Lower lobe of right lung (tissue), 2 donors: ENCODE measurements around the gene PCBP3. TPM values are rescaled to one million over a fixed set of nuclear protein-coding genes. Genes with fewer than 3 reads are reported as not detected.

Experiments
- ATAC-seq, 2 donors: fragments of 200-7000 bp; cut with Tn5 transposase; one replicate each; pipeline ENCODE4 v1.9.1; 2020 to 2022; ENCODE audit warnings: mild to moderate bottlenecking in 2 of 2, moderate library complexity in 2 of 2
- DNase-seq: peaks from one replicate; pipeline ENCODE4 v3.0.0-alpha.2; 2020
- H3K27ac ChIP-seq: fragments of 200-600 bp; one replicate; pipeline ENCODE4 v1.8.0; 2022
- H3K27me3 ChIP-seq: fragments of 200-600 bp; one replicate; pipeline ENCODE4 v1.8.0; 2022; ENCODE audit warnings: low read depth
- H3K36me3 ChIP-seq: fragments of 200-600 bp; one replicate; pipeline ENCODE4 v1.8.0; 2022; ENCODE audit warnings: mild to moderate bottlenecking
- H3K4me1 ChIP-seq: fragments of 200-600 bp; one replicate; pipeline ENCODE4 v1.8.0; 2022
- H3K4me3 ChIP-seq: fragments of 200-600 bp; one replicate; pipeline ENCODE4 v1.8.0; 2022; ENCODE audit warnings: mild to moderate bottlenecking
- H3K9me3 ChIP-seq: fragments of 200-600 bp; one replicate; pipeline ENCODE4 v1.8.0; 2022
- CTCF ChIP-seq: fragments of 200-600 bp; IDR thresholded peaks from one replicate; pipeline ENCODE4 v1.8.0; 2022; ENCODE audit warnings: antibody characterized with exemption, mild to moderate bottlenecking
- intact Hi-C: fragments of 100-400 bp; cut with DNase I; formaldehyde crosslinking; loops from one replicate; pipeline ENCODE4 v1.11.0; 2022
- total RNA-seq: library from RNA; stranded (reverse); fragmentation: NEBNext Ultra II Directional; extraction: Animal tissue kit (Norgen Biotek cat#: 25700); gene quantifications from one replicate; pipeline ENCODE4 v1.2.1, GENCODE V29; 2021
- donor health status: DM: no; HTN: yes; CAD: no; lungs with severe emphysema.

Gene PCBP3
- total RNA-seq, 1 donor from 2014 or later = 4.5 TPM

DNA sequence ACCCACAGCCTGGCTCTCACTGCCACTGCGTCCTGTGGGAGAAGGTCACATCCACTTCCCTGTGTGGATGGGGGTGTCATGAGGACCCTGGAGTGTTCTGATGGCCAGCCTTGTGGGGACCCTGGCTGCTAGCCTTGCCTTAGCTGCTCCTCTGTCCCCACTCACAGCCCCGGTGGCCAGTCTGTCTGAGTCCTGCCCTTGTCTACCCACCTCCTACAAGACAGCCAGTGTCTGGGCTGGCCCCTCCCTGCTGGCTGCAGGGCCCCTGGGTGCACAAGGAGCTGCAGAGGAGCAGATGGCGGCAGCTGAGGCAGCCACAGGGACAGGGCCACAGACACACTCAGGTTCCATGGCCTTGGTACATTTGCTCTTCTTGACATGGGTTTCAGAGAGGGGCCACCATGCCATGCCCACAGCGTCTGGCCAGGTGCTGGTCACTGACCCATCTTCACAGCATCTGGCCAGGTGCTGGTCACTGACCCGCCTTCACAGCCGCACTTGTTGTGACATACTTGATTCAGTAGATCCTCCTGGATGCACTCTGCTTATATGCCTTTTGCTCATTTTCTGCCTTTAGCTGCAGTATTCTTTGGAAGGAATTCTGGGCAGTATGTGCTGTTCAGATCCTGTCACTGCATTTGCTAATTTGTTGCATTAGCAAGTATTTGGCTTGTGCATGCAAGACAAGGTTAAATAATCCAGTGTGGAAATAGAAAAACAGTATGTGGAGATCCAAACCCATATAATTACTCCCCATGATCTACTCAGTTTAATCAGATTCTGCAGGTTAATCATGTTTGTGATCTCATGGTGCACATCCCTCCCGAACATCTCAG, 157.8 kb downstream of the PCBP3 start:
- H3K27me3 ChIP-seq = no peaks in the 10 kb centered on the region
- H3K27ac ChIP-seq = no peak overlapping the region
- DNase-seq (peak; percentile 32), ATAC-seq (no peak)
- no peaks in the 10 kb centered on the region for H3K4me1 ChIP-seq
- H3K9me3 ChIP-seq = no peaks in the 10 kb centered on the region
- no peaks in the 10 kb centered on the region for H3K36me3 ChIP-seq
- no peak overlapping the region for H3K4me3 ChIP-seq
- no peak for TF ChIP-seq CTCF
- intact Hi-C loops = no loop called here

DNA sequence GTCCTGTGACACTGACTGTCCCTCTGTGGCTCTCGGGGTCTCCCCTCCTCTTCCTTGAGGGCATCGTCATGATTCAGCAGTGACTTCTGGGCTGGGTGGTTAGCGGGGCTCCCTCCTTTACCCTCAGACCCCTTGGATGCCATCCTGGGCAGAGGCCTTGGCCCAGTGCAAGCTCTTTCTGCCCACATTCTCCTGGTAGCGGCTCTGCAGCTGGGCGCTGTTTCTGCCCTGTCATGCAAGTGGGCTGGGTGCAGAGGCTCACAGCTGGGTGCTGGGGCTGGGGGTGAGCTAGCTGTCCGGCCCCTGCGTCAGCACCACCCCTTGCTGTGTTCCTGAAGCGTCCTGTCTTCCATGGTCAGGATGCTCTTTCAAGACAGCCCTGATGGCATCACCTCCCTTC, 158.5 kb downstream of the PCBP3 start:
- Histone ChIP-seq H3K4me3 (no peak overlapping the region), H3K4me1 (no peaks in the 10 kb centered on the region), H3K36me3 (no peaks in the 10 kb centered on the region), H3K9me3 (no peaks in the 10 kb centered on the region), H3K27me3 (no peaks in the 10 kb centered on the region), H3K27ac (no peak overlapping the region)
- DNase-seq = no peak
- intact Hi-C loops = no loop called here
- no peak for TF ChIP-seq CTCF
- no peak for ATAC-seq

DNA sequence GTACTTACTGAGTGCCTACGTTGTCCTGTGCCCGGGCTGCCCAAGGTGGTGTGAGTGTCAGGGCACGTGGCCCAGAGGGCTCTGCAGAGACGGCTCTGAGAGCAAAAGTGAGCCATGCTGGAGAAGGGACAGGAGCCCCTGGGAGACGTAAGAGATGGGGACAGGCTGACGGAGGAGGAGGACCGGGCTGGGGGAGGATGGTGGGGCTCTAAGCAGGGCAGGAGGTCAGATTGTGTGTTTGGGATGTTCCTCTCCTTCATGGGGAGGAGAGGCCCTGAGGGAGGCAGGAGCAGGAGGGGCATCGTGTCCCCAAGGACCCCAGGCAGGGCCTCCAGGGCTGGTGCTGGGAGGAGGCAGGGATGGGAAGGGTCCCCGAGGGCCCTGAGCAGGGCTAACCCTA, 158.9 kb downstream of the PCBP3 start:
- no peak for ATAC-seq
- intact Hi-C loops = no loop called here

GRCh38 chr21:45802956-45803617, 159.6 kb downstream of the PCBP3 start:
- ATAC-seq (no peak), DNase-seq (no peak)
- no peaks in the 10 kb centered on the region for H3K4me1 ChIP-seq
- no peaks in the 10 kb centered on the region for H3K9me3 ChIP-seq
- H3K4me3 ChIP-seq = no peak overlapping the region
- H3K36me3 ChIP-seq = no peaks in the 10 kb centered on the region
- TF ChIP-seq CTCF = no peak
- H3K27me3 ChIP-seq = no peaks in the 10 kb centered on the region
- intact Hi-C loops = no loop called here
- H3K27ac ChIP-seq = no peak overlapping the region

More for the DNA sequence above, 158.9 kb downstream of the PCBP3 start:
- Histone ChIP-seq H3K27me3 (no peaks in the 10 kb centered on the region), H3K4me3 (no peak overlapping the region), H3K27ac (no peak overlapping the region), H3K36me3 (no peaks in the 10 kb centered on the region), H3K4me1 (no peaks in the 10 kb centered on the region), H3K9me3 (no peaks in the 10 kb centered on the region)
- TF ChIP-seq CTCF = no peak
- DNase-seq = no peak

- intact Hi-C loops = no loop called here
- DNase-seq (no peak), ATAC-seq (peak in 1 of 2 donors; percentile 34)
- no peak for TF ChIP-seq CTCF
- no peaks in the 10 kb centered on the region for H3K4me1 ChIP-seq
- H3K36me3 ChIP-seq = no peaks in the 10 kb centered on the region
- no peak overlapping the region for H3K4me3 ChIP-seq
- no peaks in the 10 kb centered on the region for H3K27me3 ChIP-seq
- H3K27ac ChIP-seq = no peak overlapping the region
- H3K9me3 ChIP-seq = no peaks in the 10 kb centered on the region
Measured at GRCh38 chr21:45803618-45804340, 160.3 kb downstream of the PCBP3 start.
